ENCODE data around the gene PRKCH. TPM values are rescaled to one million over a fixed set of nuclear protein-coding genes. Genes with fewer than 3 reads are reported as not detected.

The PRKCH gene
- 10 to 100 TPM in 11 of 12 donors, not detected in 1; 10.9 to 25.9 (median 13.8) TPM for polyA plus RNA-seq (ENCODE audit: insufficient read length in 12 of 12)
- long read RNA-seq, donor 1: 0 reads
- long read RNA-seq, donor 2, partial matches to known transcripts: 0 of 2 reads
- long read RNA-seq, donor 2, other reads (novel, unspliced or antisense): 0 of 2 reads
- long read RNA-seq, donor 3: 0 reads
- long read RNA-seq, donor 4: 0 reads
- long read RNA-seq, donor 5, partial matches to known transcripts: 0 of 4 reads
- long read RNA-seq, donor 5, other reads (novel, unspliced or antisense): 0 of 4 reads
- long read RNA-seq, donor 6: 0 reads
- long read RNA-seq, donor 7, partial matches to known transcripts: 0 of 2 reads
- long read RNA-seq, donor 7, other reads (novel, unspliced or antisense): 0 of 2 reads
- long read RNA-seq, donor 8, transcript PRKCH-201 (14 exons, 3,582 nt): major isoform, 6 of 6 reads
- long read RNA-seq, donor 8, partial matches to known transcripts: 0 of 6 reads
- long read RNA-seq, donor 8, other reads (novel, unspliced or antisense): 0 of 6 reads
- long read RNA-seq, donor 9, partial matches to known transcripts: 0 of 3 reads
- long read RNA-seq, donor 9, other reads (novel, unspliced or antisense): 0 of 3 reads
- long read RNA-seq, donor 10, partial matches to known transcripts: 0 of 2 reads
- long read RNA-seq, donor 10, other reads (novel, unspliced or antisense): 0 of 2 reads
- long read RNA-seq, donor 11, partial matches to known transcripts: 0 of 3 reads
- long read RNA-seq, donor 11, other reads (novel, unspliced or antisense): 0 of 3 reads

- peak; percentile 29 for DNase-seq
Observed at GRCh38 chr14:61321385-61322010, at the start of gene PRKCH. Gene PRKCH, plus strand, starts transcription at chr14:61321579. Its CDS starts 523 bp downstream, at chr14:61322102.

- DNase-seq: no peak
Observed at GRCh38 chr14:61277232-61277631, 44.1 kb upstream of the PRKCH start.

- DNase-seq: no peak
Observed at GRCh38 chr14:61277784-61278183, 43.6 kb upstream of the PRKCH start.

GRCh38 chr14:61279082-61279481 lies 42.3 kb upstream of the PRKCH start:
- no peak for DNase-seq

- no peak for DNase-seq
Observed at GRCh38 chr14:61280092-61280525, 41.3 kb upstream of the PRKCH start.

- no peak for DNase-seq
Observed at GRCh38 chr14:61280526-61281185, 40.7 kb upstream of the PRKCH start.

- no peak for DNase-seq
Observed at GRCh38 chr14:61281186-61281947, 40.0 kb upstream of the PRKCH start, which contains the start of gene TMEM30B. Gene TMEM30B, minus strand, starts transcription at chr14:61281338. Its CDS starts 191 bp downstream, at chr14:61281147.

- DNase-seq: peak; percentile 88
Observed at GRCh38 chr14:61281948-61282275, 39.5 kb upstream of the PRKCH start.

- DNase-seq: no peak
Observed at GRCh38 chr14:61282746-61283145, 38.6 kb upstream of the PRKCH start.

- DNase-seq: no peak
Observed at GRCh38 chr14:61284001-61284400, 37.4 kb upstream of the PRKCH start.

- no peak for DNase-seq
Observed at GRCh38 chr14:61285364-61285763, 36.0 kb upstream of the PRKCH start.

- DNase-seq: no peak
Observed at GRCh38 chr14:61287196-61287595, 34.2 kb upstream of the PRKCH start.

- no peak for DNase-seq
Observed at GRCh38 chr14:61288228-61288627, 33.2 kb upstream of the PRKCH start.

GRCh38 chr14:61288720-61289119 lies 32.7 kb upstream of the PRKCH start:
- DNase-seq: no peak

- no peak for DNase-seq
Observed at GRCh38 chr14:61290701-61291100, 30.7 kb upstream of the PRKCH start.

- DNase-seq: no peak
Observed at GRCh38 chr14:61296151-61296550, 25.2 kb upstream of the PRKCH start.

GRCh38 chr14:61296719-61297502 lies 24.5 kb upstream of the PRKCH start:
- peak; percentile 36 for DNase-seq

GRCh38 chr14:61297581-61297980 lies 23.8 kb upstream of the PRKCH start:
- no peak for DNase-seq

- no peak for DNase-seq
Observed at GRCh38 chr14:61298824-61299223, 22.6 kb upstream of the PRKCH start.

GRCh38 chr14:61300209-61300608 lies 21.2 kb upstream of the PRKCH start:
- no peak for DNase-seq
